GM21381 (cell line): ENCODE data around the gene CADPS2.

ENCODE experiments used
- ATAC-seq: cut with Tn5 transposase; IDR thresholded peaks from one replicate; pipeline ENCODE4 v1.9.1; 2021; ENCODE audit warnings: mild to moderate bottlenecking, moderate library complexity; ENCODE audit not compliant: unreplicated experiment

The CADPS2 gene

GRCh38 chr7:122544463-122544862 lies 341.8 kb downstream of the CADPS2 start:
- peak; percentile 80 for ATAC-seq

- no peak for ATAC-seq
These were observed 342.4 kb downstream of the CADPS2 start for GRCh38 chr7:122543891-122544290.

GRCh38 chr7:122543166-122543565 lies 343.1 kb downstream of the CADPS2 start:
- ATAC-seq = no peak

GRCh38 chr7:122535086-122535485 lies 351.2 kb downstream of the CADPS2 start:
- no peak for ATAC-seq

GRCh38 chr7:122532406-122533269 lies 353.6 kb downstream of the CADPS2 start:
- ATAC-seq = no peak

- no peak for ATAC-seq
These were observed 357.3 kb downstream of the CADPS2 start for GRCh38 chr7:122528879-122529481.

GRCh38 chr7:122525355-122525754 lies 360.9 kb downstream of the CADPS2 start:
- ATAC-seq = no peak

GRCh38 chr7:122521767-122522166 lies 364.5 kb downstream of the CADPS2 start:
- ATAC-seq = no peak

GRCh38 chr7:122520971-122521555 lies 365.2 kb downstream of the CADPS2 start:
- ATAC-seq = no peak

GRCh38 chr7:122518488-122518887 lies 367.8 kb downstream of the CADPS2 start:
- no peak for ATAC-seq

GRCh38 chr7:122517576-122517975 lies 368.7 kb downstream of the CADPS2 start:
- ATAC-seq = no peak

GRCh38 chr7:122515404-122515803 lies 370.9 kb downstream of the CADPS2 start:
- no peak for ATAC-seq

- ATAC-seq = no peak
These were observed 375.0 kb downstream of the CADPS2 start for GRCh38 chr7:122511268-122511667.

- ATAC-seq = no peak
These were observed 378.7 kb downstream of the CADPS2 start for GRCh38 chr7:122507591-122507990.

- no peak for ATAC-seq
These were observed 394.3 kb downstream of the CADPS2 start for GRCh38 chr7:122492007-122492406.

GRCh38 chr7:122488241-122488640 lies 398.0 kb downstream of the CADPS2 start:
- ATAC-seq = no peak

- no peak for ATAC-seq
These were observed 399.1 kb downstream of the CADPS2 start for GRCh38 chr7:122487131-122487530.

- ATAC-seq = no peak
These were observed 400.4 kb downstream of the CADPS2 start for GRCh38 chr7:122485856-122486255.

- no peak for ATAC-seq
These were observed 404.0 kb downstream of the CADPS2 start for GRCh38 chr7:122482212-122482611.

GRCh38 chr7:122470859-122471258 lies 415.4 kb downstream of the CADPS2 start:
- ATAC-seq = no peak

GRCh38 chr7:122468945-122469344 lies 417.3 kb downstream of the CADPS2 start:
- ATAC-seq = no peak
